Omental fat pad (tissue), 4 donors: ENCODE data around the gene PTOV1. TPM values are rescaled to one million over a fixed set of nuclear protein-coding genes. Genes with fewer than 3 reads are reported as not detected.

ENCODE experiments used
- ATAC-seq: fragments of 150-250 bp; one replicate; pipeline ENCODE4 v1.9.1; 2016; ENCODE audit warnings: mild to moderate bottlenecking, moderate library complexity; ENCODE audit not compliant: low FRiP score
- DNase-seq: peaks from one replicate; pipeline ENCODE4 v3.0.0-alpha.2; 2019; ENCODE audit warnings: low spot score
- small RNA-seq: library from RNA; depleted of rRNA; stranded (forward); fragments of <200 nt; gene quantifications from one replicate; pipeline ENCODE3, GENCODE V24; 2016
- total RNA-seq, 4 donors: library from RNA; depleted of rRNA; stranded (reverse); fragments of >200 nt; gene quantifications; one replicate each; pipeline ENCODE4 v1.1.0, GENCODE V29; 2016
- TF ChIP-seq, protein P1 (sequence below), 3 donors: fragments of 450-650 bp; IDR thresholded peaks; one replicate each; pipeline ENCODE4 v1.5.1; 2016 to 2017; ENCODE audit warnings: antibody characterized with exemption in 3 of 3, mild to moderate bottlenecking in 3 of 3, moderate library complexity in 2 of 3

PTOV1 gene
- total RNA-seq, 4 donors from 2014 or later = 37.3 to 64.8 (median 58.1) TPM

DNA sequence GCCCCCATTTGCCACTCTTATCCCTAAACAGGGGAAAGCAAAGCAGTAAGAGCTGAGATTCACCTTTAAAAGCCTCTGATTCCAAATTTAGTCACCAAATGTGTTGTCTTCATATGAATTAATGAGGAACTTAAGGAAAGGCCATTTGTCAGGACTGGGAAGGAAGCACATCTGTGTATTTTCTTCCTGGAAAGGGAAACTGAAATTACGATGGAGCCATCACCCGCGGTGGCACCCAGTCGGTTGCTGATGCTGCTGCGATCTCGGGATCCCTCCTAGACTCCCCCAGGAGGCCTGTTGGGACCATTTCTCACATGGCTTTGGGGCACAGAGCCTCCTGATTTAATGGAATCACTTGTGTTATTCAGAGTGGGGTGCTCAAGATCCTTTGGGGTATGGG, 53.2 kb downstream of the PTOV1 start:
- TF ChIP-seq, protein P1, sequence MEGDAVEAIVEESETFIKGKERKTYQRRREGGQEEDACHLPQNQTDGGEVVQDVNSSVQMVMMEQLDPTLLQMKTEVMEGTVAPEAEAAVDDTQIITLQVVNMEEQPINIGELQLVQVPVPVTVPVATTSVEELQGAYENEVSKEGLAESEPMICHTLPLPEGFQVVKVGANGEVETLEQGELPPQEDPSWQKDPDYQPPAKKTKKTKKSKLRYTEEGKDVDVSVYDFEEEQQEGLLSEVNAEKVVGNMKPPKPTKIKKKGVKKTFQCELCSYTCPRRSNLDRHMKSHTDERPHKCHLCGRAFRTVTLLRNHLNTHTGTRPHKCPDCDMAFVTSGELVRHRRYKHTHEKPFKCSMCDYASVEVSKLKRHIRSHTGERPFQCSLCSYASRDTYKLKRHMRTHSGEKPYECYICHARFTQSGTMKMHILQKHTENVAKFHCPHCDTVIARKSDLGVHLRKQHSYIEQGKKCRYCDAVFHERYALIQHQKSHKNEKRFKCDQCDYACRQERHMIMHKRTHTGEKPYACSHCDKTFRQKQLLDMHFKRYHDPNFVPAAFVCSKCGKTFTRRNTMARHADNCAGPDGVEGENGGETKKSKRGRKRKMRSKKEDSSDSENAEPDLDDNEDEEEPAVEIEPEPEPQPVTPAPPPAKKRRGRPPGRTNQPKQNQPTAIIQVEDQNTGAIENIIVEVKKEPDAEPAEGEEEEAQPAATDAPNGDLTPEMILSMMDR (IDR thresholded peaks at IDR 0.05) = no peak
- ATAC-seq (no peak), DNase-seq (no peak)

DNA sequence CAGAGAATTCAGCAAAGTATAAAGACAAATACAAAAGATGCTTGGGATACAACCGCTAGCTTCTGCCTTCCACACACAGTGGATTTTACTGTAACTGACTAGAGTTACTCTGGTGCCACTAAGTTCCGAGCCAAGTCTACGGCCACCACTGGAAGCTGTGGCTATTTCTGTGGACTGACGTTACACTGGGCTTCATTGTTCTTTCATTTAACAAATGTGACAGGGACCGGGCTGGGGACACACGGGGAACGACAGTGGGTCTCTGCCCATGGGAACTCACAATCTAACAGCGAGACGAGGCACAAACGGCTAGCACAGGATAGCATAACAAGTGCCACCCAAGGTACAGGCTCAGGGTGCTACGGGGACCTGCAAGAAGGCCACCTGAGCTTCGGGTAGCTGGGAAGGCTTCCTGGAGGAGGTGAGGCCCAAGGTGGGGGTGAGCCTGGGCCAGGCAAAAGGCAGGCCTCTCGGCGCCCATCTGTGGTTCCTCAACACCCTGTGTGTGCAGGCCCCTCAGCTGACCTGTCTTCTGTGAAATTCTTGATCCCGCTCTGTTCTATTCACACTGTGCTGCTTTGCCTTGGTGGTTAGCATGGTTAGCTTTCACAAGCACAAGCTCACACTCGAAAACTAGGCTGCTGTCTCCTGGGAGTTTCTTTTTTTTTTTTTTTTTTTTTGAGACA, 56.1 kb downstream of the PTOV1 start:
- DNase-seq (no peak), ATAC-seq (no peak)
- TF ChIP-seq, protein P1 (IDR thresholded peaks at IDR 0.05) = no peak

DNA sequence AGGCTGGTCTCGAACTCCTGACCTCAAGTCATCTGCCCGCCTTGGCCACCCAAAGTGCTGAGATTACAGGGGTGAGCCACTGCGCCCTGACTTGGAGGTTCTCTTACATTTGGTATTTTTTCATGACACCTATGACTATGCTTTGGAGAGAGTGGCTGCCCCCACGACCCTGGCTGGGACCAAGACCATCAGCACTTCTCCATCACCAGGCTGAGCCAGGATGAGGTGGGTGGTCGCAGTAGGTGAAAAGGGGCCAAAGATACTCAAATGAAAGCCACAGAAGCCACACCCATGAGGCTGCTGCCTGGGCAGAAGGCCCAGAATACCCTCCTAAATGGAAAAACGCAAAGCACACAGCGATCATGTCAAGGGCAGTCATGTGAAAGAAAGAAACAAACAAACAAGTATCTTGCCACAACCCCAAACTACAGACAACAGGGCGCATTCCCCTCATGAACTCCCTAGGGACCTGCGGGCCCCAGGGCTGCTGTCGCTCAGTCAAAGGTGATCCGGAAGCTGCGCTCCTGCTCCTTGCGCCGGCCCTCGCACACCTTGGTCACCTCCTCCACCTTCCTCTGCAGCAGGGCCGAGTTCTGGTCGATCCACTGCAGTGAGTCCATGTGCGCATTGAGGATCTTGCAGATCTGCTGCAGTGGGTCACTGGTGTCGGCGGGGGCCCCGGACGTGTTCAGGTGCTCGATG, 56.9 kb downstream of the PTOV1 start:
- DNase-seq = no peak
- no peak for ATAC-seq
- TF ChIP-seq, protein P1 (IDR thresholded peaks at IDR 0.05) = no peak

DNA sequence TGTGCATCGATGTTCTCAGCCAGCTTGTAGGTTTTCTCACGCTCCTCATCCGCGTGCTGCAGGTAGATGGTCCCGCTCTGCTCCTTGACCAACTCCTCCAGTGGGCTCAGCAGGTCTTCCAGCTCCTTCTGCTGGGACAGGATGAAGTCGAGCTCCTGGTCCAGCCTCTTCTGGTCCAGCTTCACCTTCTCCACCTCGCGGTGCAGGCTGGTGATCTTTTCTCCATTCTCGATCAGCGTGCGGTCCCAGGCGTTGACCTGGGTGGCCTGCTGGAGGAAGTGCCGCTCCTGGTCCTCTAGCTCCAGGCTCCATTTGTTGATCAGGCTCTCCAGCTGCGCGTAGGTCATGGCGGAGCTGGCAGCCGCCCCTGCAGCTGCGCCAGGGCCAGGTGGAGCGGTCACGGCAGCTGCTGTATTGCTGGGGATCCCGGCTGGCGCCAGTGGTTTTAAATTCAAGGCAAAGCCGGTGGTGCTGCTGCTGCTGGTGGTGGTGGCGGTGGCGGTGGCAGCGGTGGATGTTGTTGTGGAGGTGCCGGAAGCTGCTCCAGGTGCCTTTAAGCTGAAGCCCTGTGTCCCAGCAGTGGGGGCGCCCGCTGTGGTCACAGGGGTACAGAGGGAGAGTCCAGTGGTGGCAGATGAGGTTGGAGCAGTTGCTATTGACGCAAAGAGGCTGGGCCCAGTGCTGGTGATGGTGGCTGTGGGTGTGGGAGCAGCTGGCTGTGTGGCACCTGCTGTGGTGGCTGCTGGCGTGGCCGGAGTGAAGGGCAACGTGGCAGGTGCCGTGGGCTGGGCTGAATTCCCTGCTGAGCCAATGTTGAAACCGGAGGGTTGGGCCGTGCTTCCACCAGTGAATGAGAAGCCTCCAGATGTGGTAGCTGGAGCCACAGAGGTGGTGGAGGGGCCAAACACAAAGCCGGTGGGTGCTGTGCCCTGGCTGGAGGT, 57.8 kb downstream of the PTOV1 start:
- TF ChIP-seq, protein P1 (IDR thresholded peaks at IDR 0.05) = no peak

DNA sequence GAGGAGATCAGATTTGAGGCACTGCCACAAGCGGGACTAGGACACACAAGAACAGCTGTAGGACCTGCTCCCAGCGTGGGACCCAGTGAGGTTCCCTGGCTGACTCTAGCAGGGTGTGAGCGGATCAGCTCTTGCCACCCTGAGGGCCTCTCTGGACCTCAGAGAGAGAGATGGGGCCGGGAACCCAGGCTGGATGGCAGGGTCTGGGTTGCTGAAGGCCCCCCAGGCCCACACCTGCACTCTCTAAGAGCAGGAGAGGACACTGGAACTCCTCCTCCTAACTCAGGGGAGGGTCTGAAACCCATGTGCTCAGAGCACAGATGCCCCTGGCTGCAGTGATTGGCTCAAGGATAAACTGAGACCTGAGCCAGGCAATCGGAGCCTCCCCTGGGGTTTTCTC, 59.2 kb downstream of the PTOV1 start:
- DNase-seq = no peak
- TF ChIP-seq, protein P1 (IDR thresholded peaks at IDR 0.05) = no peak
- no peak for ATAC-seq

More for the DNA sequence above, 57.8 kb downstream of the PTOV1 start:
- DNase-seq = no peak
- no peak for ATAC-seq

Small RNA genes within 50 kb of the gene (small RNA-seq; reads per million reads assigned to genes)
- gene MIR4749 = not detected

Other genes with a start within 250 kb of the PTOV1 start
- gene RRAS, start 211.0 kb upstream of the PTOV1 start, total RNA-seq = 10 to 100 TPM; 72.2 to 91.0 (median 76.8) TPM
- 10 to 100 TPM in 2 of 4 donors, 1 to 10 TPM in 2; 8.8 to 13.6 (median 11.5) TPM for gene SCAF1, start 208.9 kb upstream of the PTOV1 start, total RNA-seq
- gene IRF3, start 185.3 kb upstream of the PTOV1 start, total RNA-seq = 10 to 100 TPM; 32.4 to 62.7 (median 36.4) TPM
- gene BCL2L12, start 185.2 kb upstream of the PTOV1 start, total RNA-seq = 1 to 10 TPM; 3.6 to 9.2 (median 5.9) TPM
- 100 to 1,000 TPM; 150 to 250 (median 170) TPM for gene PRMT1, start 173.9 kb upstream of the PTOV1 start, total RNA-seq
- gene ADM5, start 161.6 kb upstream of the PTOV1 start, total RNA-seq = 1 to 10 TPM; 1.2 to 3.4 (median 2.3) TPM
- gene CPT1C, start 160.0 kb upstream of the PTOV1 start, total RNA-seq = 1 to 10 TPM; 1.8 to 5.9 (median 4.8) TPM
- 10 to 100 TPM in 1 of 4 donors, under 1 TPM in 3; 0.36 to 14.2 (median 0.44) TPM for gene TSKS, start 87.9 kb upstream of the PTOV1 start, total RNA-seq
- gene AP2A1, start 84.2 kb upstream of the PTOV1 start, total RNA-seq = 10 to 100 TPM; 63.9 to 88.0 (median 72.4) TPM
- gene FUZ, start 37.9 kb upstream of the PTOV1 start, total RNA-seq = 10 to 100 TPM; 10.2 to 20.3 (median 17.0) TPM
- 10 to 100 TPM; 14.4 to 32.2 (median 19.6) TPM for gene MED25, start 32.9 kb upstream of the PTOV1 start, total RNA-seq
- gene PNKP, start 16.4 kb downstream of the PTOV1 start, total RNA-seq = 10 to 100 TPM; 33.9 to 69.7 (median 50.2) TPM
- 10 to 100 TPM; 12.2 to 18.3 (median 14.7) TPM for gene AKT1S1, start 26.2 kb downstream of the PTOV1 start, total RNA-seq
- 10 to 100 TPM; 15.6 to 24.9 (median 22.3) TPM for gene TBC1D17, start 26.5 kb downstream of the PTOV1 start, total RNA-seq
- 1 to 10 TPM in 2 of 4 donors, under 1 TPM in 1, not detected in 1; 0.56 to 5.5 (median 1.5) TPM for gene IL4I1, start 45.7 kb downstream of the PTOV1 start, total RNA-seq
- gene ATF5, start 78.0 kb downstream of the PTOV1 start, total RNA-seq = 10 to 100 TPM; 10.2 to 17.7 (median 15.7) TPM
- 10 to 100 TPM; 24.9 to 45.5 (median 30.6) TPM for gene NUP62, start 78.3 kb downstream of the PTOV1 start, total RNA-seq
- 1 to 10 TPM; 1.7 to 9.0 (median 5.1) TPM for gene SIGLEC11, start 110.0 kb downstream of the PTOV1 start, total RNA-seq
- gene VRK3, start 174.2 kb downstream of the PTOV1 start, total RNA-seq = 10 to 100 TPM; 14.4 to 43.0 (median 27.6) TPM
- 10 to 100 TPM in 2 of 4 donors, 1 to 10 TPM in 2; 7.3 to 13.6 (median 10.6) TPM for gene ZNF473, start 174.8 kb downstream of the PTOV1 start, total RNA-seq